HepG2 (cell line): ENCODE data around the gene TRIM54. TPM values are rescaled to one million over a fixed set of nuclear protein-coding genes. Genes with fewer than 3 reads are reported as not detected.

ENCODE experiments used
- EZH2 ChIP-seq: conservative IDR thresholded peaks from 2 replicates; pipeline ENCODE4 v1.6.1; 2012; ENCODE audit warnings: mild to moderate bottlenecking, low read depth, low read length, moderate library complexity
- KAT7 ChIP-seq: IDR thresholded peaks from 2 replicates; pipeline ENCODE4 v1.6.1; 2018; ENCODE audit warnings: borderline replicate concordance, missing compliant biosample characterization
- MEF2D ChIP-seq: sonication (generic); formaldehyde crosslinking; IDR thresholded peaks from 2 replicates; pipeline ENCODE4 v1.5.1; 2020; ENCODE audit warnings: mild to moderate bottlenecking, missing genetic modification reagents
- PTBP1 ChIP-seq: fragments of 200-400 bp; formaldehyde crosslinking; IDR thresholded peaks from 2 replicates; pipeline ENCODE4 v1.6.1; 2018; ENCODE audit warnings: low read length, low read depth; ENCODE audit not compliant: poor library complexity, severe bottlenecking
- SIN3B ChIP-seq: fragments of 150-350 bp; IDR thresholded peaks from 2 replicates; pipeline ENCODE4 v1.6.1; 2014; ENCODE audit warnings: low read length
- SRSF1 ChIP-seq: fragments of 200-400 bp; formaldehyde crosslinking; optimal IDR thresholded peaks from 2 replicates; pipeline ENCODE3; 2017; ENCODE audit warnings: mild to moderate bottlenecking, low read depth, low read length, moderate library complexity
- TCF7 ChIP-seq: sonication (generic); IDR thresholded peaks from 2 replicates; pipeline ENCODE4 v1.6.1; 2016; ENCODE audit warnings: antibody characterized with exemption, low read depth
- TGIF2 ChIP-seq: IDR thresholded peaks from 2 replicates; pipeline ENCODE4 v1.6.1; 2016; ENCODE audit warnings: control low read depth, missing compliant biosample characterization
- TMF1 ChIP-seq: sonication (generic); formaldehyde crosslinking; IDR thresholded peaks from 2 replicates; pipeline ENCODE4 v1.8.1; 2022; ENCODE audit warnings: low read depth, missing genetic modification reagents
- ZBTB38 ChIP-seq: sonication (generic); formaldehyde crosslinking; IDR thresholded peaks from 2 replicates; pipeline ENCODE4 v1.5.1; 2020; ENCODE audit warnings: mild to moderate bottlenecking, missing genetic modification reagents
- ZFP37 ChIP-seq: sonication (generic); formaldehyde crosslinking; IDR thresholded peaks from 2 replicates; pipeline ENCODE4 v1.4.0; 2020; ENCODE audit warnings: missing genetic modification reagents, borderline replicate concordance
- ZNF101 ChIP-seq: sonication (generic); formaldehyde crosslinking; IDR thresholded peaks from 2 replicates; pipeline ENCODE4 v1.4.0; 2020; ENCODE audit warnings: mild to moderate bottlenecking, low read depth, missing genetic modification reagents, borderline replicate concordance
- ZNF138 ChIP-seq: sonication (generic); formaldehyde crosslinking; IDR thresholded peaks from 2 replicates; pipeline ENCODE4 v1.5.0; 2020; ENCODE audit warnings: mild to moderate bottlenecking, low read depth, missing genetic modification reagents
- ZNF18 ChIP-seq: sonication (generic); formaldehyde crosslinking; IDR thresholded peaks from 2 replicates; pipeline ENCODE4 v1.8.0; 2022; ENCODE audit warnings: mild to moderate bottlenecking, missing genetic modification reagents; ENCODE audit not compliant: insufficient replicate concordance
- ZNF34 ChIP-seq: sonication (generic); formaldehyde crosslinking; IDR thresholded peaks from 2 replicates; pipeline ENCODE4 v1.4.0; 2020; ENCODE audit warnings: mild to moderate bottlenecking, missing genetic modification reagents, borderline replicate concordance
- ZNF44 ChIP-seq: sonication (generic); formaldehyde crosslinking; IDR thresholded peaks from 2 replicates; pipeline ENCODE4 v1.5.1; 2020; ENCODE audit warnings: mild to moderate bottlenecking, missing genetic modification reagents
- ZNF446 ChIP-seq: sonication (generic); formaldehyde crosslinking; IDR thresholded peaks from 2 replicates; pipeline ENCODE4 v1.5.0; 2020; ENCODE audit warnings: mild to moderate bottlenecking, missing genetic modification reagents
- ZNF501 ChIP-seq: sonication (generic); formaldehyde crosslinking; IDR thresholded peaks from 2 replicates; pipeline ENCODE4 v1.5.1; 2020; ENCODE audit warnings: mild to moderate bottlenecking, moderate library complexity, missing genetic modification reagents
- ZNF530 ChIP-seq: sonication (generic); formaldehyde crosslinking; IDR thresholded peaks from 2 replicates; pipeline ENCODE4 v1.5.0; 2020; ENCODE audit warnings: low read depth, mild to moderate bottlenecking, missing genetic modification reagents
- ZNF598 ChIP-seq: sonication (generic); formaldehyde crosslinking; IDR thresholded peaks from 2 replicates; pipeline ENCODE4 v1.5.1; 2020; ENCODE audit warnings: mild to moderate bottlenecking, missing genetic modification reagents, borderline replicate concordance
- ZNF605 ChIP-seq: sonication (generic); formaldehyde crosslinking; IDR thresholded peaks from 2 replicates; pipeline ENCODE4 v1.8.0; 2022; ENCODE audit warnings: mild to moderate bottlenecking, missing genetic modification reagents
- ZNF776 ChIP-seq: sonication (generic); formaldehyde crosslinking; IDR thresholded peaks from 2 replicates; pipeline ENCODE4 v1.4.0; 2020; ENCODE audit warnings: mild to moderate bottlenecking, missing genetic modification reagents
- ZNF800 ChIP-seq: sonication (generic); formaldehyde crosslinking; IDR thresholded peaks from 2 replicates; pipeline ENCODE4 v1.4.0; 2020; ENCODE audit warnings: missing genetic modification reagents
- ZNF839 ChIP-seq: sonication (generic); formaldehyde crosslinking; IDR thresholded peaks from 2 replicates; pipeline ENCODE4 v1.4.0; 2020; ENCODE audit warnings: missing genetic modification reagents, mild to moderate bottlenecking, borderline replicate concordance
- polyA plus RNA-seq, 8 experiments: library from polyadenylated mRNA; depleted of rRNA in 3 of 8; stranded (reverse) in 7 of 8; unstranded in 1 of 8; fragments of >200 nt; fragmentation: Illumina TruSeq in 4 of 8; extraction: Trizol in 4 of 8; gene quantifications; 2 replicates each; pipeline versions ENCODE4 v1.2.1 to v1.2.3, GENCODE V29; 2011 to 2016; ENCODE audit warnings: low read depth in 4 of 8, missing spikeins in 1 of 8, mixed read lengths in 1 of 8; ENCODE audit not compliant: insufficient read depth in 1 of 8
- total RNA-seq, 5 experiments: library from RNA; depleted of rRNA; stranded (reverse); fragments of >200 nt; fragmentation: Illumina TruSeq; extraction: Trizol; gene quantifications; 2 replicates each; pipeline ENCODE4 v1.2.3, GENCODE V29; 2016; ENCODE audit warnings: low read depth in 1 of 5
- TF ChIP-seq, protein P1 (sequence below): IDR thresholded peaks from 2 replicates; pipeline ENCODE4 v1.6.1; 2016; ENCODE audit warnings: missing compliant biosample characterization, missing genetic modification reagents, borderline replicate concordance
- TF ChIP-seq, protein P2 (sequence below): sonication (generic); formaldehyde crosslinking; IDR thresholded peaks from 2 replicates; pipeline ENCODE4 v1.8.0; 2022; ENCODE audit warnings: mild to moderate bottlenecking, missing genetic modification reagents, moderate library complexity

Gene TRIM54
- total and polyA plus RNA-seq, 2 of the 13 experiments (the other 11 are each of a cell fraction or from before 2014, with no cell fraction given) = 0.07 to 0.13 TPM

GRCh38 chr2:27320958-27321543 is 38.8 kb downstream of the TRIM54 start (continued):
- TF ChIP-seq ZNF800 (CRISPR knock-in tag) (0 out of 2 replicates have a peak, but pooled peaks have one; percentile 22), ZNF776 (CRISPR knock-in tag) (no peak), ZNF138 (no peak), TGIF2 (CRISPR knock-in tag) (peak; percentile 99), ZNF34 (CRISPR knock-in tag) (no peak), ZBTB38 (CRISPR knock-in tag) (peak; percentile 78; the same call in 1 of the 2 replicates), TCF7 (no peak), ZNF839 (CRISPR knock-in tag) (no peak), ZNF501 (peak; percentile 91; the same call in 1 of the 2 replicates), MEF2D (CRISPR knock-in tag) (peak; percentile 78), SIN3B (no peak), ZFP37 (peak; percentile 41; the same call in 1 of the 2 replicates), ZNF446 (CRISPR knock-in tag) (no peak), TMF1 (CRISPR knock-in tag) (no peak), ZNF44 (CRISPR knock-in tag) (peak; percentile 71; the same call in 1 of the 2 replicates), EZH2 (no peak), KAT7 (CRISPR knock-in tag) (peak; percentile 75; the same call in 1 of the 2 replicates), SRSF1 (no peak), ZNF18 (CRISPR knock-in tag) (no peak), ZNF530 (CRISPR knock-in tag) (no peak), ZNF605 (CRISPR knock-in tag) (peak; percentile 82), ZNF598 (CRISPR knock-in tag) (peak; percentile 52; the same call in 1 of the 2 replicates), PTBP1 (no peak), ZNF101 (no peak)
- TF ChIP-seq, protein P1, sequence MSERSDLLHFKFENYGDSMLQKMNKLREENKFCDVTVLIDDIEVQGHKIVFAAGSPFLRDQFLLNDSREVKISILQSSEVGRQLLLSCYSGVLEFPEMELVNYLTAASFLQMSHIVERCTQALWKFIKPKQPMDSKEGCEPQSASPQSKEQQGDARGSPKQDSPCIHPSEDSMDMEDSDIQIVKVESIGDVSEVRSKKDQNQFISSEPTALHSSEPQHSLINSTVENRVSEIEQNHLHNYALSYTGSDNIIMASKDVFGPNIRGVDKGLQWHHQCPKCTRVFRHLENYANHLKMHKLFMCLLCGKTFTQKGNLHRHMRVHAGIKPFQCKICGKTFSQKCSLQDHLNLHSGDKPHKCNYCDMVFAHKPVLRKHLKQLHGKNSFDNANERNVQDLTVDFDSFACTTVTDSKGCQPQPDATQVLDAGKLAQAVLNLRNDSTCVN = peak; percentile 71; the same call in 1 of the 2 replicates
- TF ChIP-seq, protein P2, sequence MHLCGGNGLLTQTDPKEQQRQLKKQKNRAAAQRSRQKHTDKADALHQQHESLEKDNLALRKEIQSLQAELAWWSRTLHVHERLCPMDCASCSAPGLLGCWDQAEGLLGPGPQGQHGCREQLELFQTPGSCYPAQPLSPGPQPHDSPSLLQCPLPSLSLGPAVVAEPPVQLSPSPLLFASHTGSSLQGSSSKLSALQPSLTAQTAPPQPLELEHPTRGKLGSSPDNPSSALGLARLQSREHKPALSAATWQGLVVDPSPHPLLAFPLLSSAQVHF (CRISPR knock-in tag) = no peak
